Suprapubic skin (tissue), 4 donors: ENCODE measurements around the gene RNASE12. TPM values are rescaled to one million over a fixed set of nuclear protein-coding genes. Genes with fewer than 3 reads are reported as not detected.
"Not testable (repeated sequence)": the region's sequence is repeated elsewhere in the genome, so short reads cannot be mapped to it uniquely, and the experiment has no call there.

Experiments used
- DNase-seq, 2 donors: peaks; one replicate each; pipeline ENCODE4 v3.0.0-alpha.2; 2019; ENCODE audit warnings: low spot score in 2 of 2
- H3K27ac ChIP-seq: fragments of 200-600 bp; sonication (generic); one replicate; pipeline ENCODE4 v1.5.1; 2019
- H3K27me3 ChIP-seq: fragments of 200-600 bp; sonication (generic); one replicate; pipeline ENCODE4 v1.5.1; 2019
- H3K36me3 ChIP-seq: fragments of 200-600 bp; sonication (generic); one replicate; pipeline ENCODE4 v1.5.1; 2019
- H3K4me1 ChIP-seq: fragments of 200-600 bp; sonication (generic); one replicate; pipeline ENCODE4 v1.5.1; 2019
- H3K4me3 ChIP-seq: fragments of 200-600 bp; sonication (generic); one replicate; pipeline ENCODE4 v1.5.1; 2019; ENCODE audit warnings: mild to moderate bottlenecking
- H3K9me3 ChIP-seq: fragments of 200-600 bp; sonication (generic); one replicate; pipeline ENCODE4 v1.5.1; 2019
- EP300 ChIP-seq: sonication (generic); formaldehyde crosslinking; IDR thresholded peaks from one replicate; pipeline ENCODE4 v1.6.1; 2017; ENCODE audit warnings: antibody characterized with exemption
- POLR2A ChIP-seq, 2 donors: fragments of 450-650 bp; IDR thresholded peaks; one replicate each; pipeline ENCODE4 v1.6.1; 2017; ENCODE audit warnings: antibody characterized with exemption in 2 of 2, mild to moderate bottlenecking in 2 of 2, moderate library complexity in 2 of 2
- POLR2AphosphoS5 ChIP-seq, 3 donors: sonication (generic); formaldehyde crosslinking; IDR thresholded peaks; one replicate each; pipeline ENCODE4 v1.6.1; 2017; ENCODE audit warnings: antibody characterized with exemption in 3 of 3
- WGBS: methylation state at CpG from one replicate; pipeline ENCODE4 v1.1.5; 2018; 5-methylcytosine and 5-hydroxymethylcytosine counted together
- total RNA-seq, 4 donors: library from RNA; depleted of rRNA; stranded (reverse); fragments of >200 nt; gene quantifications; one replicate each; pipeline ENCODE4 v1.1.0, GENCODE V29; 2016
- TF ChIP-seq, protein P1 (sequence below), 2 donors: fragments of 200-600 bp in 1 of 2; fragments of 450-650 bp in 1 of 2; sonication (generic) in 1 of 2; IDR thresholded peaks; one replicate each; pipeline ENCODE4 v1.5.1; 2016 to 2019; ENCODE audit warnings: antibody characterized with exemption in 2 of 2, mild to moderate bottlenecking in 1 of 2, moderate library complexity in 1 of 2

RNASE12 gene
- total RNA-seq, 4 donors from 2014 or later = not detected

DNA sequence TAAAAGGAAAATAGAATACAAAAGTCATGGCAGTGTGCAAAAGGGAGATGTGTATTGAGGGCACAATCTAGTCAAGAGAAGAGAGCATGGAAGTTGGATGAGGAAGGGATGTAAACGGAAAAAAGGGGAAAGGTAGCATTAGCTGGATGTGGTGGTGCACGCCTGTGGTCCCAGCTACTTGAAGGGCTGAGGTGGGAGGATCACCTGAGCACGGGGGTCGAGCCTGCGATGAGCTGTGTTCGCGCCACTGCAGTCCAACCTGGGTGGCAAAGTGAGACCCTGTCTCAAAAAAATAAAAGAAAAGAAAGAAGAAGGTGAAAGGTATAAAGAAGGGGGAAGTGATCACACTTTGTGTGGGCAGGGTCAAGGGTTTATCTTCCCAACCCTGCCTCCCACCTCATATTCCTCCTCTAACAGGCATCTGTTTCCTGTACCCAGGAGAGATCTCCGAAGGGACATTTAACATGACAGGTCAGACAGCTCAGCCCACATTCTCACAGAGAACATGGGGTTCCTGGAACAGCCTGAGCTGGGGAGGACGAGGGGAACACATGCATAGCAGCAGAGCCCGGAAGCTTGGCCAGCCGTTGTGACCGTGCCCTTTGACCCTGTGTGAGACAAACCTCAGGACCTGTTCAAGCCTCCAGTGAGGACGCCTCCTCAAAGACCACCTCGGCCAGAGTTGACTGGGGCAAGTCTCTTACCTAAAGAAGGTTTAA lies 12.2 kb downstream of the RNASE12 start:
- no peaks in the 10 kb centered on the region for H3K9me3 ChIP-seq
- WGBS = 78% methylated on average over 13 of the region's 14 CpGs
- H3K36me3 ChIP-seq = no peaks in the 10 kb centered on the region
- no peak for DNase-seq
- H3K4me1 ChIP-seq = no peaks in the 10 kb centered on the region
- H3K4me3 ChIP-seq = no peak overlapping the region
- TF ChIP-seq, protein P1, sequence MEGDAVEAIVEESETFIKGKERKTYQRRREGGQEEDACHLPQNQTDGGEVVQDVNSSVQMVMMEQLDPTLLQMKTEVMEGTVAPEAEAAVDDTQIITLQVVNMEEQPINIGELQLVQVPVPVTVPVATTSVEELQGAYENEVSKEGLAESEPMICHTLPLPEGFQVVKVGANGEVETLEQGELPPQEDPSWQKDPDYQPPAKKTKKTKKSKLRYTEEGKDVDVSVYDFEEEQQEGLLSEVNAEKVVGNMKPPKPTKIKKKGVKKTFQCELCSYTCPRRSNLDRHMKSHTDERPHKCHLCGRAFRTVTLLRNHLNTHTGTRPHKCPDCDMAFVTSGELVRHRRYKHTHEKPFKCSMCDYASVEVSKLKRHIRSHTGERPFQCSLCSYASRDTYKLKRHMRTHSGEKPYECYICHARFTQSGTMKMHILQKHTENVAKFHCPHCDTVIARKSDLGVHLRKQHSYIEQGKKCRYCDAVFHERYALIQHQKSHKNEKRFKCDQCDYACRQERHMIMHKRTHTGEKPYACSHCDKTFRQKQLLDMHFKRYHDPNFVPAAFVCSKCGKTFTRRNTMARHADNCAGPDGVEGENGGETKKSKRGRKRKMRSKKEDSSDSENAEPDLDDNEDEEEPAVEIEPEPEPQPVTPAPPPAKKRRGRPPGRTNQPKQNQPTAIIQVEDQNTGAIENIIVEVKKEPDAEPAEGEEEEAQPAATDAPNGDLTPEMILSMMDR (IDR thresholded peaks at IDR 0.05) = no peak
- no peak for TF ChIP-seq POLR2A (IDR thresholded peaks at IDR 0.05)
- no peak for TF ChIP-seq EP300
- no peak for TF ChIP-seq POLR2AphosphoS5 (IDR thresholded peaks at IDR 0.05)
- no peak overlapping the region for H3K27ac ChIP-seq
- no peaks in the 10 kb centered on the region for H3K27me3 ChIP-seq

DNA sequence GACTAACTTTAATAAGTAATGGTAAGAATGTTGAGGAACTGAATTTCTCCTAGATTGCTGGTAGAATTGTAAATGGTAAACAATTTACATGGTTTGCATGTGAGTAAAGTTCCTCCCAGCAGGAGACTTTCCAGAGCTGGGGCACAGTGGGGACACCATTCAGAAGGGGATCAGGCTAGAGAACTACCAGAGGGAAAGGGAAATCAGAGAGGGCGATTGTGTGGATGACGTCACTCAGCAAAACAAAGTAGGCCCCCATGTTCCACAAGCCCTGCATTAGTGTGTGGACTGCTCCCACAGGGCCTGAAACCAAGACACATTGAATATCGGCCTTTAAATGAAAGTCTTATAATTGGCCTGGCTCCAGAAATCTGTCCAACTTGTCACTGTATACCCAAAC lies 12.9 kb downstream of the RNASE12 start:
- H3K4me1 ChIP-seq = no peaks in the 10 kb centered on the region
- no peaks in the 10 kb centered on the region for H3K9me3 ChIP-seq
- H3K4me3 ChIP-seq = no peak overlapping the region
- TF ChIP-seq EP300 (no peak), POLR2AphosphoS5 (IDR thresholded peaks at IDR 0.05) (no peak), POLR2A (IDR thresholded peaks at IDR 0.05) (no peak)
- TF ChIP-seq, protein P1 (IDR thresholded peaks at IDR 0.05) = no peak
- DNase-seq = no peak
- no peaks in the 10 kb centered on the region for H3K27me3 ChIP-seq
- no peaks in the 10 kb centered on the region for H3K36me3 ChIP-seq
- WGBS = 67% methylated on average over 3 of the region's 3 CpGs
- no peak overlapping the region for H3K27ac ChIP-seq

DNA sequence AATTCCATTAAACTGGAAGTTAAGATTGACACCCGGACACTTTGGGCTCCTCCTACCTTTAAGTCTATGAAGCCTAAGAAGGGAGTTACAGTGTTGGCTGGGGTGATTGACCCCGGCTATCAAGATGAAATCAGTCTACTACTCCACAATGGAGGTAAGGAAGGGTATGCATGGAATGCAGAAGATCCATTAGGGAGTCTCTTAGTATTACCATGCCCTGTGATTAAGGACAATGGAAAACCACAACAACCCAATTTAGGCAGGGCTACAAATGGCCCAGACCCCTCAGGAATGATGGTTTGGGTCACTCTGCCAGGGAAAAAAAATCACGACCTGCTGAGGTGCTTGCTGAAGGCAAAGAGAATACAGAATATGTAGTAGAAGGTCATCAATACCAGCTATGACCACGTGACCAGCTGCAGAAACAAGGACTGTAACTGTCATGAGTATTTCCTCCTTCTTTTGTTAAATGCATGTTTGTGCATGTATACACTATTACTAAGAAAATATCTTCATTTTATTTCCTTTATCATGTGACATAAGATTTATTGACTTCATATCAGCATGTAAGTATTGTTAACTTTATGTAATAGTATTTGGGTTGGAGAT lies 18.7 kb downstream of the RNASE12 start:
- H3K4me3 ChIP-seq, H3K4me1 ChIP-seq, H3K27ac ChIP-seq, H3K27me3 ChIP-seq, H3K36me3 ChIP-seq, DNase-seq: not testable (repeated sequence)
- 61% methylated on average over 4 of the region's 4 CpGs for WGBS
- peaks cover 13% of the 10 kb centered on the region for H3K9me3 ChIP-seq

DNA sequence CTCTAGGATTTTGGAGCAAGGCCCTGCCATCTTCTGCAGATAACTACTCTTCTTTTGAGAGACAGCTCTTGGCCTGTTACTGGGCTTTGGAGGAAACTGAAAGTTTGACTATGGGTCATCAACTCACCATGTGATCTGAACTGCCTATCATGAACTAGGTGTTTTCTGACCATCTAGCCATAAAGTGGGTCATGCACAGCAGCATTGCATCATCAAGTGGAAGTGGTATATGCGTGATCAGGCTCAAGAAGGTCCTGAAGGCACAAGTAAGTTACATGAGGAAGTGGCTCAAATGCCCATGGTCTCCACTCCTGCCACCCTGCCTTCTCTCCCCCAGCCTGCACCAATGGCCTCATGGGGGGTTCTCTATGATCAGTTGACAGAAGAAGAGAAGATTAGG lies 20.5 kb downstream of the RNASE12 start:
- not testable (repeated sequence) for H3K27ac ChIP-seq, H3K27me3 ChIP-seq, H3K4me3 ChIP-seq, H3K36me3 ChIP-seq, H3K4me1 ChIP-seq, DNase-seq
- WGBS = 63% methylated on average over 1 of the region's 1 CpG
- peaks cover 13% of the 10 kb centered on the region for H3K9me3 ChIP-seq

DNA sequence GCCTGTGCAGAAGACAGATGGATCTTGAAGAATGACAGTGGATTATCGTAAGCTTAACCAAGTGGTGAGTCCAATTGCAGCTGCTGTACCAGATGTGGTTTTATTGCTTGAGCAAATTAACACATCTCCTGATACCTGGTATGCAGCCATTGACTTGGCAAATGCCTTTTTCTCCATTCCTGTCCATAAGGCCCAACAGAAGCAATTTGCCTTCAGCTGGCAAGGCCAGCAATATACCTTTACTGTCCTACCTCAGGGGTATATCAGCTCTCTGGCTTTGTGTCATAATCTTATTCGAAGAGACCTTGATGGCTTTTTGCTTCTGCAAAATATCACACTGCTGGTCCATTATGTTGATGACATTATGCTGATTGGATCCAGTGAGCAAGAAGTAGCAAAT lies 21.3 kb downstream of the RNASE12 start:
- not testable (repeated sequence) for H3K27me3 ChIP-seq, H3K27ac ChIP-seq, H3K36me3 ChIP-seq, DNase-seq, H3K4me3 ChIP-seq, H3K4me1 ChIP-seq
- 96% methylated on average over 2 of the region's 2 CpGs for WGBS
- H3K9me3 ChIP-seq = peaks cover 13% of the 10 kb centered on the region

DNA sequence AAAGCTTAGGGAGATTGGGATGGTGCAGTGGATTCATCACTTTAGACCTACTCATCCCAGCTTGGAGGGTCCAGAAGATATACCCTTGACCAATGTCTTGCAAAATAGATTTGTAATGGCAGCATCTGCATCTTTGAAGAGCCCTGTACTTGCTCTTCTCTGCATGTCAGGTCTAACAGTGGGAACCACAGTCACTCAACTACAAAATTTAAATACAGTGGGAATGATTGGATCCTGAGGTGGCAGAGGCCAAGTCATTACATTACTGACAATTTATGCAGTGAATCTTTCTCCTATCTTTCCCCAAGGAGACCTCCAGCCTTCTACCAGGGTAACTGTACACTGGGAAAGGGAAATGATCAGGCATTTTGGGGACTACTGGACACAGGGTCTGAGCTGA lies 22.1 kb downstream of the RNASE12 start:
- DNase-seq = no peak
- TF ChIP-seq POLR2AphosphoS5 (IDR thresholded peaks at IDR 0.05) (no peak), EP300 (no peak), POLR2A (IDR thresholded peaks at IDR 0.05) (no peak)
- TF ChIP-seq, protein P1 (IDR thresholded peaks at IDR 0.05) = no peak
- peaks cover 13% of the 10 kb centered on the region for H3K9me3 ChIP-seq
- H3K36me3 ChIP-seq = no peaks in the 10 kb centered on the region
- H3K4me1 ChIP-seq = no peaks in the 10 kb centered on the region
- H3K4me3 ChIP-seq = no peak overlapping the region
- no peak overlapping the region for H3K27ac ChIP-seq
- H3K27me3 ChIP-seq = no peaks in the 10 kb centered on the region

DNA sequence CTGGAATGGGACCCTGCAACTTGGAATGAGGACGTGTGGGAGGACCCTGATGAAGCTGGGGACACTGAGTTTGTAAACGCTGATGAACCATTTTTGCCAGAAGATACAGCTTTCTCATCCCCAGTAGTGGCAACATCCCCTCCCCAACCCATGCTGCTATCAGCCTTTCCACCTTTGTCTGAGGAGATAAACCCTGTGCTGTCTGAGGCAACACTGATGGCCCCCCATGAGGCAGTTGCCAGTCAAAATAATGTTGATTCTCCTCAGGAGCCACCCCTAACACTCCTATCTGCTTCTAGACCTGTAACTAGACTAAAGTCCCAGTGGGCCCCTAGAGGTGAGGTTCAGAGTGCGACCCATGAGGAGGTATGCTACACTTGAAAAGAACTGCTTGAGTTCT lies 22.8 kb downstream of the RNASE12 start:
- TF ChIP-seq POLR2A (IDR thresholded peaks at IDR 0.05) (no peak), EP300 (no peak), POLR2AphosphoS5 (IDR thresholded peaks at IDR 0.05) (no peak)
- TF ChIP-seq, protein P1 (IDR thresholded peaks at IDR 0.05) = no peak
- Histone ChIP-seq H3K36me3 (no peaks in the 10 kb centered on the region), H3K9me3 (peaks cover 13% of the 10 kb centered on the region), H3K27ac (no peak overlapping the region), H3K4me3 (no peak overlapping the region), H3K27me3 (no peaks in the 10 kb centered on the region), H3K4me1 (no peaks in the 10 kb centered on the region)
- WGBS = 72% methylated on average over 2 of the region's 3 CpGs
- no peak for DNase-seq

DNA sequence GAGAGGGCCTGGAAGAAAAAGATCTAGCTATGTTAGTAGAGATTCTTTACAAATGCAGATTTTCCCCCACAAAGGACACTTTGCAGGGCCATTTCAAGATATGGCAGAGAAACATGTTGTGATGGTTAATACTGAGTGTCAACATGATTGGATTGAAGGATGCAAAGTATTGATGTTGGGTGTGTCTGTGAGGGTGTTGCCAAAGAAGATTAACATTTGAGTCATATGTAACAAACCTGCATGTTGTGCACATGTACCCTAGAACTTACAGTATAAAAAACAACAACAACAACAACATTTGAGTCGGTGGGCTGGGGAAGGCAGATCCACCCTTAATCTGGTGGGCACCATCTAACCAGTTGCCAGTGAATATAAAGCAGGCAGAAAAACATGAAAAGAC lies 24.0 kb downstream of the RNASE12 start:
- peaks cover 13% of the 10 kb centered on the region for H3K9me3 ChIP-seq
- not testable (repeated sequence) for H3K4me3 ChIP-seq, DNase-seq, H3K27ac ChIP-seq, H3K27me3 ChIP-seq, H3K4me1 ChIP-seq, H3K36me3 ChIP-seq
- WGBS = 86% methylated on average over 1 of the region's 1 CpG
